GM19452 (cell line): ENCODE data around the gene ADAMTS10.
"Not testable (repeated sequence)": the region's sequence is repeated elsewhere in the genome, so short reads cannot be mapped to it uniquely, and the experiment has no call there.

Experiments used
- ATAC-seq: cut with Tn5 transposase; IDR thresholded peaks from one replicate; pipeline ENCODE4 v1.9.1; 2021; ENCODE audit not compliant: unreplicated experiment

Gene ADAMTS10

GRCh38 chr19:8610041-8610935, at the start of gene ADAMTS10:
ADAMTS10 (minus strand) TSS chr19:8610715; CDS start chr19:8605710, 5,005 bp downstream.
- no peak for ATAC-seq

GRCh38 chr19:8659905-8660304, 49.4 kb upstream of the ADAMTS10 start:
- ATAC-seq, result no peak

GRCh38 chr19:8657869-8658268, 47.4 kb upstream of the ADAMTS10 start:
- no peak for ATAC-seq

- ATAC-seq, result no peak
Measured at GRCh38 chr19:8655340-8655709, 44.8 kb upstream of the ADAMTS10 start.

GRCh38 chr19:8654591-8655339, 44.2 kb upstream of the ADAMTS10 start:
- no peak for ATAC-seq

- no peak for ATAC-seq
Measured at GRCh38 chr19:8648240-8648639, 37.7 kb upstream of the ADAMTS10 start.

GRCh38 chr19:8643860-8644653, 33.5 kb upstream of the ADAMTS10 start:
- no peak for ATAC-seq

GRCh38 chr19:8642561-8642960, 32.0 kb upstream of the ADAMTS10 start:
- ATAC-seq, result no peak

- no peak for ATAC-seq
Measured at GRCh38 chr19:8641908-8642547, 31.5 kb upstream of the ADAMTS10 start.

GRCh38 chr19:8641221-8641907, 30.8 kb upstream of the ADAMTS10 start:
- ATAC-seq, result no peak

- ATAC-seq, result no peak
Measured at GRCh38 chr19:8640402-8641004, 30.0 kb upstream of the ADAMTS10 start.

GRCh38 chr19:8639821-8640401, 29.4 kb upstream of the ADAMTS10 start:
- ATAC-seq, result no peak

GRCh38 chr19:8638078-8638619, 27.6 kb upstream of the ADAMTS10 start:
- ATAC-seq, result no peak

GRCh38 chr19:8637070-8637469, 26.6 kb upstream of the ADAMTS10 start:
- not testable (repeated sequence) for ATAC-seq

- ATAC-seq, result no peak
Measured at GRCh38 chr19:8635422-8635821, 24.9 kb upstream of the ADAMTS10 start.

- no peak for ATAC-seq
Measured at GRCh38 chr19:8631425-8631819, 20.9 kb upstream of the ADAMTS10 start.

GRCh38 chr19:8630796-8631424, 20.4 kb upstream of the ADAMTS10 start:
- no peak for ATAC-seq

GRCh38 chr19:8629996-8630683, 19.6 kb upstream of the ADAMTS10 start, which contains the start of gene NFILZ:
NFILZ (plus strand) TSS chr19:8630633; CDS start chr19:8676766, 46,133 bp downstream.
- ATAC-seq, result no peak
